Measurements from ENCODE around the gene CCDC27. TPM values are rescaled to one million over a fixed set of nuclear protein-coding genes. Genes with fewer than 3 reads are reported as not detected.

Gene CCDC27
- polyA plus RNA-seq, 3 donors, result not detected

- no peak overlapping the region for H3K27ac ChIP-seq (ENCODE audit: low read depth in 1 of 2, low read length in 2 of 2)
- peaks cover 0 to 1% (median 0%) of the 10 kb centered on the region in 7 donors for H3K9me3 Mint-ChIP-seq
- TF ChIP-seq, protein P1, sequence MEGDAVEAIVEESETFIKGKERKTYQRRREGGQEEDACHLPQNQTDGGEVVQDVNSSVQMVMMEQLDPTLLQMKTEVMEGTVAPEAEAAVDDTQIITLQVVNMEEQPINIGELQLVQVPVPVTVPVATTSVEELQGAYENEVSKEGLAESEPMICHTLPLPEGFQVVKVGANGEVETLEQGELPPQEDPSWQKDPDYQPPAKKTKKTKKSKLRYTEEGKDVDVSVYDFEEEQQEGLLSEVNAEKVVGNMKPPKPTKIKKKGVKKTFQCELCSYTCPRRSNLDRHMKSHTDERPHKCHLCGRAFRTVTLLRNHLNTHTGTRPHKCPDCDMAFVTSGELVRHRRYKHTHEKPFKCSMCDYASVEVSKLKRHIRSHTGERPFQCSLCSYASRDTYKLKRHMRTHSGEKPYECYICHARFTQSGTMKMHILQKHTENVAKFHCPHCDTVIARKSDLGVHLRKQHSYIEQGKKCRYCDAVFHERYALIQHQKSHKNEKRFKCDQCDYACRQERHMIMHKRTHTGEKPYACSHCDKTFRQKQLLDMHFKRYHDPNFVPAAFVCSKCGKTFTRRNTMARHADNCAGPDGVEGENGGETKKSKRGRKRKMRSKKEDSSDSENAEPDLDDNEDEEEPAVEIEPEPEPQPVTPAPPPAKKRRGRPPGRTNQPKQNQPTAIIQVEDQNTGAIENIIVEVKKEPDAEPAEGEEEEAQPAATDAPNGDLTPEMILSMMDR (IDR thresholded peaks at IDR 0.05), result no peak
- no peak overlapping the region for H3K4me2 ChIP-seq (replicated peaks; ENCODE audit: extremely low read depth, low read length, poor library complexity, severe bottlenecking)
- H3K4me1 ChIP-seq (ENCODE audit: control insufficient read depth in 1 of 2, insufficient read depth in 2 of 2, low read length in 2 of 2), result no peaks in the 10 kb centered on the region
- no peak overlapping the region for H3K9ac ChIP-seq (ENCODE audit: insufficient read depth, low read length, poor library complexity, severe bottlenecking)
- no peak overlapping the region for H3K4me3 ChIP-seq (replicated peaks in 1 of 3; ENCODE audit: low read depth in 2 of 3, low read length in 3 of 3)
- no peak overlapping the region for H3K4me3 Mint-ChIP-seq
- no peak for DNase-seq
- no peaks in the 10 kb centered on the region for H4K20me1 ChIP-seq (ENCODE audit: insufficient read depth, low read length)
- peaks cover 8 to 34% (median 17%) of the 10 kb centered on the region in 3 donors for H3K27me3 Mint-ChIP-seq (ENCODE audit: low read depth in 3 of 3)
- H3K27ac Mint-ChIP-seq, result no peak overlapping the region
- intact Hi-C loops (cut with micrococcal nuclease), result no loop called here
- H3K79me2 ChIP-seq (ENCODE audit: insufficient read depth, low read length), result no peaks in the 10 kb centered on the region
- peaks cover 4% of the 10 kb centered on the region for H3K4me1 Mint-ChIP-seq
- H3K9me3 ChIP-seq (replicated peaks in 1 of 2; ENCODE audit: control insufficient read depth in 1 of 2, insufficient read depth in 1 of 2, low read length in 2 of 2), result no peaks in the 10 kb centered on the region
- H3K36me3 Mint-ChIP-seq, result no peaks in the 10 kb centered on the region
- H3K27me3 ChIP-seq (ENCODE audit: control insufficient read depth in 2 of 2, insufficient read depth in 2 of 2, low read length in 2 of 2), result peaks cover 0 to 10% of the 10 kb centered on the region in 2 donors
- 93% methylated on average over 19 of the region's 21 CpGs for WGBS (ENCODE audit: insufficient coverage)
- no peak overlapping the region for H2AFZ ChIP-seq (ENCODE audit: insufficient read depth, low read depth, low read length, poor library complexity, severe bottlenecking)
- H3K36me3 ChIP-seq (replicated peaks in 1 of 2; ENCODE audit: control insufficient read depth in 1 of 2, insufficient read depth in 2 of 2, low read length in 2 of 2), result no peaks in the 10 kb centered on the region
These were observed 49.1 kb upstream of the CCDC27 start for GRCh38 chr1:3702990-3703728.

DNA sequence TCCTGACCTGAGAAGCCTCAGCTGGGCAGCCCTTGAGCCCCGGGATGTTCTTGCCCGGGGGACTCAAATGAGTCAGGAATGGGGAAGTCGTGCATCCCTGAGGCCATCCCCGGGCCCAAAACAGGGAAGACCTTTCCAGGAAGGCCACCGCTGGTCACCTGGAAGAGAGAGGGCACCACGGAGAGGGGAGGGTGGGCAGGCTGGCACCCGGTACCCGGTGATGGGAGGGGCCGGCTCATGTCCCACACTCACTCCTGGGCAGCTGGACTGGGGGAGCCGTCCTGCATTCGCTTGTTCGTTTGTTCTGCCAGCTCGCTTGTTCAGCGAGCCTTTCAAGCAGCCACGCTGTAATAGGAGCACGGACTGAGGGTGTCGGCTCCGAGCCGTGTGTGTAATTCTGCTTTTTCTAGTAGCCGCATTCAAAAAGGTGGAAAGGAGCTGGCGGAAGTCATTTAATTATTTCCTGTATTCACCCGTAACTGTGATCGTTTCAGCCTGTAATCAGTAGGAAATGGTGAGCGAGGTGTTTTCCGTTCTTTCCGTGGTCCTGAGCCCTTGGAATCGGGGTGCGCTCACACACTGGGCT, 48.4 kb upstream of the CCDC27 start:
- Mint-ChIP-seq H3K27ac (no peak overlapping the region), H3K4me3 (peak overlapping the region in 1 of 2 donors; percentile 64), H3K36me3 (no peaks in the 10 kb centered on the region), H3K27me3 (ENCODE audit: low read depth in 3 of 3) (peaks cover 9 to 38% (median 17%) of the 10 kb centered on the region in 3 donors), H3K9me3 (peaks cover 0 to 1% (median 0%) of the 10 kb centered on the region in 7 donors), H3K4me1 (peaks cover 4% of the 10 kb centered on the region)
- WGBS (ENCODE audit: insufficient coverage), result 32% methylated on average over 22 of the region's 28 CpGs
- Histone ChIP-seq H3K9ac (ENCODE audit: insufficient read depth, low read length, poor library complexity, severe bottlenecking) (no peak overlapping the region), H2AFZ (ENCODE audit: insufficient read depth, low read depth, low read length, poor library complexity, severe bottlenecking) (no peak overlapping the region), H3K36me3 (replicated peaks in 1 of 2; ENCODE audit: control insufficient read depth in 1 of 2, insufficient read depth in 2 of 2, low read length in 2 of 2) (no peaks in the 10 kb centered on the region), H3K9me3 (replicated peaks in 1 of 2; ENCODE audit: control insufficient read depth in 1 of 2, insufficient read depth in 1 of 2, low read length in 2 of 2) (no peaks in the 10 kb centered on the region), H3K27me3 (ENCODE audit: control insufficient read depth in 2 of 2, insufficient read depth in 2 of 2, low read length in 2 of 2) (peaks cover 0 to 16% of the 10 kb centered on the region in 2 donors), H3K4me3 (replicated peaks in 1 of 3; ENCODE audit: low read depth in 2 of 3, low read length in 3 of 3) (no peak overlapping the region), H3K4me2 (replicated peaks; ENCODE audit: extremely low read depth, low read length, poor library complexity, severe bottlenecking) (no peak overlapping the region), H4K20me1 (ENCODE audit: insufficient read depth, low read length) (no peaks in the 10 kb centered on the region), H3K79me2 (ENCODE audit: insufficient read depth, low read length) (no peaks in the 10 kb centered on the region), H3K27ac (ENCODE audit: low read depth in 1 of 2, low read length in 2 of 2) (no peak overlapping the region), H3K4me1 (ENCODE audit: control insufficient read depth in 1 of 2, insufficient read depth in 2 of 2, low read length in 2 of 2) (no peaks in the 10 kb centered on the region)
- TF ChIP-seq, protein P1 (IDR thresholded peaks at IDR 0.05), result no peak
- no peak for DNase-seq
- intact Hi-C loops (cut with micrococcal nuclease), result no loop called here
